Mucosa of gallbladder (tissue), 1 donor: Measurements from ENCODE around the gene TMEM247. TPM values are rescaled to one million over a fixed set of nuclear protein-coding genes. Genes with fewer than 3 reads are reported as not detected.
"Not testable (repeated sequence)": the region's sequence is repeated elsewhere in the genome, so short reads cannot be mapped to it uniquely, and the experiment has no call there.

Source experiments
- DNase-seq: peaks from one replicate; pipeline ENCODE4 v3.0.0-alpha.2; 2020; ENCODE audit warnings: low spot score
- total RNA-seq: library from RNA; stranded (reverse); gene quantifications from one replicate; pipeline ENCODE4 v1.2.1, GENCODE V29; 2021
- donor health status: DM: no; HTN: no; CAD: no.

TMEM247 gene
- total RNA-seq, 1 donor from 2014 or later = not detected

- DNase-seq = no peak
Observed at GRCh38 chr2:46512185-46512584, 32.8 kb downstream of the TMEM247 start.

GRCh38 chr2:46514738-46515137, 35.4 kb downstream of the TMEM247 start:
- no peak for DNase-seq

- no peak for DNase-seq
Observed at GRCh38 chr2:46517485-46517884, 38.1 kb downstream of the TMEM247 start.

GRCh38 chr2:46518861-46519260, 39.5 kb downstream of the TMEM247 start:
- no peak for DNase-seq

GRCh38 chr2:46519265-46519664, 39.9 kb downstream of the TMEM247 start:
- no peak for DNase-seq

GRCh38 chr2:46520130-46520711, 40.9 kb downstream of the TMEM247 start:
- no peak for DNase-seq

- peak; percentile 62 for DNase-seq
Observed at GRCh38 chr2:46521215-46521683, 41.9 kb downstream of the TMEM247 start.

GRCh38 chr2:46522385-46522784, 43.0 kb downstream of the TMEM247 start:
- DNase-seq = not testable (repeated sequence)

GRCh38 chr2:46525522-46526155, 46.3 kb downstream of the TMEM247 start:
- no peak for DNase-seq

GRCh38 chr2:46528880-46529279, 49.5 kb downstream of the TMEM247 start:
- DNase-seq = peak; percentile 5

- no peak for DNase-seq
Observed at GRCh38 chr2:46530639-46531038, 51.3 kb downstream of the TMEM247 start.

GRCh38 chr2:46531863-46532262, 52.5 kb downstream of the TMEM247 start:
- DNase-seq = no peak

Other genes starting within 250 kb of the TMEM247 start
- 221 TPM for gene EPAS1, start 182.2 kb upstream of the TMEM247 start, total RNA-seq
- gene RHOQ, start 62.9 kb downstream of the TMEM247 start, total RNA-seq = 60.9 TPM
- 8.3 TPM for gene ATP6V1E2, start 63.0 kb downstream of the TMEM247 start, total RNA-seq
- 22.7 TPM for gene PIGF, start 137.5 kb downstream of the TMEM247 start, total RNA-seq
- gene CRIPT, start 137.7 kb downstream of the TMEM247 start, total RNA-seq = 17.2 TPM
- gene SOCS5, start 219.7 kb downstream of the TMEM247 start, total RNA-seq = 20.2 TPM